GM18858 (cell line): Measurements from ENCODE around the gene PLA2G3.
"Not testable (repeated sequence)": the region's sequence is repeated elsewhere in the genome, so short reads cannot be mapped to it uniquely, and the experiment has no call there.

Source experiments
- ATAC-seq: cut with Tn5 transposase; IDR thresholded peaks from one replicate; pipeline ENCODE4 v1.9.1; 2021; ENCODE audit not compliant: unreplicated experiment

Gene PLA2G3, protein sequence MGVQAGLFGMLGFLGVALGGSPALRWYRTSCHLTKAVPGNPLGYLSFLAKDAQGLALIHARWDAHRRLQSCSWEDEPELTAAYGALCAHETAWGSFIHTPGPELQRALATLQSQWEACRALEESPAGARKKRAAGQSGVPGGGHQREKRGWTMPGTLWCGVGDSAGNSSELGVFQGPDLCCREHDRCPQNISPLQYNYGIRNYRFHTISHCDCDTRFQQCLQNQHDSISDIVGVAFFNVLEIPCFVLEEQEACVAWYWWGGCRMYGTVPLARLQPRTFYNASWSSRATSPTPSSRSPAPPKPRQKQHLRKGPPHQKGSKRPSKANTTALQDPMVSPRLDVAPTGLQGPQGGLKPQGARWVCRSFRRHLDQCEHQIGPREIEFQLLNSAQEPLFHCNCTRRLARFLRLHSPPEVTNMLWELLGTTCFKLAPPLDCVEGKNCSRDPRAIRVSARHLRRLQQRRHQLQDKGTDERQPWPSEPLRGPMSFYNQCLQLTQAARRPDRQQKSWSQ

DNA sequence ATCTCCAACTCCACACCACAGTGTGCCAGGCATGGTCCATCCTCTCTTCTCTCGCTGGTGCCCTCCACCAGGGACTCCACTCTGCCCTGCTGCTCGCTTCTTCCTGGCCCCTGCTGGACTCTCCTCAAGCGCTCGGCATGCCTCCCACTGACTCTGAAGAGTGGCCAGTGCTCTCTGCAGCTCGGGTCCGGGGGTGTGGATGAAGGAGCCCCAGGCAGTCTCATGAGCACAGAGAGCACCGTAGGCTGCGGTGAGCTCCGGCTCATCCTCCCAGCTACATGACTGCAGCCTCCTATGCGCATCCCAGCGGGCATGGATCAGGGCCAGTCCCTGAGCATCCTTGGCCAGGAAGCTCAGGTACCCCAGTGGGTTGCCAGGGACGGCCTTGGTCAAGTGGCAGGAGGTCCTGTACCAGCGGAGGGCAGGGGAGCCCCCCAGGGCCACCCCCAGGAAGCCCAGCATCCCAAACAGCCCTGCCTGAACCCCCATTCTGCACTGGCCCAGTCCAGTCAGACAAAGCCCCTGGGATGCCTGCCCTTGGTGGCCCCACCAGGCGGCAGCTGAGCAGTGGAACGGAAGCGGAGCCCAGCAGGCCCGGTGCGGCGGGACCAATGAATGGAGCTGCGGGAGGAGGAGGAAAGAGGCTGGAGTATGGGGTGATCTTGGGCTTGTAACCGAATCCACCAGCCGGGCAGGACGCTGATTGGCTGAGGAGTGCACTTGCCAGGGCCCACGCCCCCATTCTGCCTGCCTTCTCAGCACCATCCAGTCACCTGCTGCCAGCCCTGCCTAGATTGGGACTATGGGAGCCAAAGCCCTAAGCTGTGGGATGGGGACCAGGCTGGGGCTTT is at the start of gene PLA2G3:
PLA2G3 (minus strand) TSS at position 643 of the 851 bp plus-strand sequence; CDS start at position 489, 154 bp downstream.
- no peak for ATAC-seq

DNA sequence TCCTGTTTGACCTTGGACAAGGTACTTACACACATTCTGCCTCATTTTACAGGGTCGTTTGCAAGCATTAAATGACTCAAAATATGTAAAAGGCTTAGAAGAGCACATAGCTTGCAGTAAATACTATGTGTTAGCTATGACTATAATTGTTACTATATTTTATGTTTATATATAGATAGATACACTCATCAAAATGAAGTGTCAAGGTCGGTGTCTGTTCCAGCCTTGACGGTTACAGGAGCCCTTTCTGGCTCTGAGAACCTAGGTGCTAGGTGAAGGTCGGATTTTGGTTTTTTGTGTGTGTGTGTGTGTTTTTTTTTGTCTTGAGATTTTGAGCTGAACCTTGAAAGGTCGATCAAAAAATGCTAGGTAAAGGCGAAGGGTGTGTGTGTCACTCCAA is 47.3 kb upstream of the PLA2G3 start:
- ATAC-seq = no peak

DNA sequence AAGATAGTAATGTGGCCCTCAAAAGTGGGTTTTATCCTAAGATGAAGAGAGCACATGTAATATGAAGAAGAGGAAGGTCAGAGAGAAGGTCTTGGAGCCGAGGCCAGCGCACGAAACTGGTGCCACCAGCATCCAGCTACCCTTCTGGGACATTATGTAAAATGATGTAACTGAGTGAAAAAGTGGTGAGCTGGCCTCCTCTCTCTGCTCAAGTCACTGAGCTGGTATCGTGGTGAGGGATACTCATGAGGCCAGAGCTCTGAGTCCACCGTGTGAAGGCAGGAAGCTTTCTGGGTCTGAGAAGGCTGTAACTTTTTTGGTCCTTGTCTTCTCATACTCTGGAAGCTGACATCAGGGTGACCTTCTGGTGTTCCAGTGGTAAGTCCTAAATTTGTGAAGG is 44.7 kb upstream of the PLA2G3 start:
- ATAC-seq = no peak

DNA sequence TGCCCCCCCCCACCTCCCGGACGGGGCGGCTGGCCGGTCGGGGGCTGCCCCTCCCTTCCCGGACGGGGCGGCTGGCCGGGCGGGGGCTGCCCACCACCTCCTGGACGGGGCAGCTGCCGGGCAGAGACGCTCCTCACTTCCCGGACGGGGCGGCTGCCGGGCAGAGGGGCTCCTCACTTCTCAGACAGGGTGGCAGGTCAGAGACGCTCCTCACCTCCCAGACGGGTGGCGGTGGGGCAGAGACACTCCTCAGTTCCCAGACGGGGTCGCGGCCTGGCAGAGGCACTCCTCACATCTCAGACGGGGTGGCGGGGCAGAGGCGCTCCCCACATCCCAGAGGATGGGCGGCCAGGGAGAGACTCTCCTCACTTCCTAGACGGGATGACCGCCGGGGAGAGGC is 43.7 kb upstream of the PLA2G3 start:
- no peak for ATAC-seq

DNA sequence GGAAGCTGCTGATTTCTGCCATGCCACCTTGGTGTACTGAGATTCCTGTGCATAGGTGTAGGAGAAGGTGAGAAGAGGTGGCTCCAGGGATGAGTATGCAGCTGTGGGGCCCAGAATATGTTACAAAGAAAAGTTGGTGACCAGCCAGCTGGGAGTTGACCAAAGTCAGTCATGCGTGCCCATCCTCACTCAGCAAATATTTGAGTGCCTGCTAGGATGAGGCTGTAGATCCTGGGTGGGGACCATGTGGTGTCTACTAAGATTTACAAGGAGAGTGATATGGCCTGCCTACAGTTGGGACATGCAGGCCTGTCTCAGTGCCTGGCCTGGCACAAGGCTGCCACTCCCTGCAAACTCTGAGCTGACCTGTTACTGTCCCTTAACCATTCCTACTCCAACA is 39.0 kb upstream of the PLA2G3 start:
- ATAC-seq = no peak

DNA sequence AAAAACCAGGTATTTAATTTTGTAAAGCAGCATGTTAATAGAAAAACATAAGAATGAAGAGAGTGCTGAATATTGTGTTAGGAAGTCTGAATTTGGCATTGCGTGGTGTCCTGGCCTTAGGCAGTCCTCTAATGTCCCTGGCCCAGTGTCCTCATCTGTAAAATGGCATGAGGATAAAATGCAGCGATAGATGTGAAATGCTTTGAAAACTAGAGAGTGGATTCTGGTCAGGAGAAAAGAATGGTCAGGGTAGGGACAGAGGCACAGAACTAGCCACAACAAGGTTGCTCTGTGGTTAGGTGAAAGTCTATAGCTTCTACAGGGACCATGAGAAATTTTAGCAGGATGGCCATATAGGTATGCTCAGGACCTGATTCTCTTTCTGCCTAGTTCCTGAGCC is 38.6 kb upstream of the PLA2G3 start:
- ATAC-seq = no peak

DNA sequence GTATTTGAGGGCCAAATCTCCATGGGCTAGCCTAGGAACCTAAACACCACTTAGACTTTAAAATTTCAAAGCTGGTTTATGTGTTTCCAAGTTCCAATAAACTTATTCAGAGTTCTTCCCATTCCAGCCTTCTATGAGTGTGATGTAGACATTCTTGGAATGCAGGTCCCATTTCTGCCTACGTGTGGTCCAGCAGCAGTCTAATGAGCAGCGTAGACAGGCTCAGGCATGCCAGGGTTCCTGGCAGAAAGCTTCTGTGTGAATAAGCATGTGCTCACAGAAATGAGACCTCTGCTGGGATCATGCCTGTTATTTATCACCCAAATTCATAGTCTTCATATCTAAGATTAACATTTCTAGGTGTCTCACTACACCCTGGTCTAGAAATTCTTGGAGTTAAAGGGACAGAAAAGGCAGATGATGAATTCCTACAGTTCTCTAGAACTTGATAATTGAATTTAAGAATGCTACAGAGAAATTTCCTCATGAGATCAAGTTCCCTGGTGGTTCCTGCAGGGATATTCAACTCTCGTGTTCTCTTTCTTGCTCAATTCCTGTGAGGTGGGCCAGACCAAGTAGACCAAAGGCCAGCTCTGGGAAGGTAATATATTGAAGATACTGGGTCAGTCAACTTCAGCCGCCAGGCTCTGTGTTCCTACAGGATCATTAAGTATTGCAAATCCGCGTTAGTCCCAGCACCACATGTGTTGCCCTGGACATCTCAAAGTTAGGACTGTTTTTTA is 37.3 kb upstream of the PLA2G3 start:
- no peak for ATAC-seq

DNA sequence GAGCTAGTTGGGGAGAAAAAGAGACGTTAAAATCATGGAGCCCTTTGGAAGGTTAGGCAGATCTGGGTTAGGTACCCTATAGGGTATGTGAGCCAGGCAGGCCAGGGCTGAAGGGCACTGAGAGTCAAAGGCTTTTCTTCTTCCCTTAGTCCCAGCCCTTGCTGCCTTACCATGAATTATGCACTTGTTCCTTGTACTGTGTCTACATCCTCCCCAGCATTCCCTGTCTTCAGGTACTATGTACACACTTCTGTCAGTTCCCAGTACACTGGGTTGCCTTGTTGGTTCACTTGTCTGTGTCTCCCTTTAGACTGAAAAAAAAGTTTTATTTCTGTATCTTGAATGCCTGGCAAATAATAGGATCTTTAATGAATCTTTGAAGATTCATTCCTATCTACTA is 36.6 kb upstream of the PLA2G3 start:
- ATAC-seq = no peak

DNA sequence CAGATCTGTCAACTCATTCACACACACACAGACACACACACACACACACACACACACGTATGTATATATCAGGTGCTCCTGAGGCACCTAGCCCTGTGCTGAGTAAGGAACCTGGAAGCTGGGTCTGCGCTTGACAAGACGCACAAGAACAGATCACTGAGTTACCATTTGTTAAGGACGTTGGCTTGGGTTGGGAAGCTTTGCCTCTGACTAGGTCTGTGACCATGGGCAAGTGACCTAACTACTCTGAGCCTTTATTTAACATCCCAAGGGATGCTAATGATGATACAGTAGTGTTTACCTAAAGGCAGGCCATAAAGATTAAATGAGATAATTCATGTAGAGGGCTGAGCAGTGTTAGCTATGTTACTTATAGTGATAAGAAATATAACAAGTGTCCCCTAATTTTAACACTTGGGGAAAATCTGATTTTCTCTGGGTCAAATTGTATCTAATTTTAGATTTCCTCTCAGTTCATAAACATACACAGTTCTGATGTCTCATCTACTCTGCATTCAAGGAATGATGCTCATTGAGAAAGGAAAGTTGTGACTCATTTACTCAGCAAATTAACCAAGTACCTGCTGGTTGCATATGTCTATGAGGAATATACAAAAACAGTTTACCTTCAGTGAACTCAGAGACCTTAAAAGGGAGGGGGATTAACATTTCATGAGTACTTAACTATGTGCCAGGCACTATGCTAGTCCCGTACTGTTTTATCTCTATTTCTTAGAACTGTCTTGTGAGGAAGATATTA is 33.3 kb upstream of the PLA2G3 start:
- no peak for ATAC-seq

DNA sequence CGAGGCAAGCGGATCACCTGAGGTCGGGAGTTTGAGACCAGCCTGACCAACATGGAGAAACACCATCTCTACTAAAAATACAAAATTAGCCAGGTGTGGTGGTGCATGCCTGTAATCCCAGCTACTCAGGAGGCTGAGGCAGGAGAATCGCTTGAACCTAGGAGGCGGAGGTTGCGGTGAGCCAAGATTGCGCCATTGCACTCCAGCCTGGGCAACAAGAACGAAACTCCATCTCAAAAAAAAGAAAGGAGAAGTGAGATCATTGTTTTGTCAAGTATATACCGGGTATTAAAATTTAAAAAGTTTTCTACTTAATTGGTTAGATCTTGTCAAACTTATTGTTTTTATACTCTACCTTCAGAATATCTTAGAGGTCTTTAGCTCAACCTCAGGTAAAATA is 31.4 kb upstream of the PLA2G3 start:
- not testable (repeated sequence) for ATAC-seq

DNA sequence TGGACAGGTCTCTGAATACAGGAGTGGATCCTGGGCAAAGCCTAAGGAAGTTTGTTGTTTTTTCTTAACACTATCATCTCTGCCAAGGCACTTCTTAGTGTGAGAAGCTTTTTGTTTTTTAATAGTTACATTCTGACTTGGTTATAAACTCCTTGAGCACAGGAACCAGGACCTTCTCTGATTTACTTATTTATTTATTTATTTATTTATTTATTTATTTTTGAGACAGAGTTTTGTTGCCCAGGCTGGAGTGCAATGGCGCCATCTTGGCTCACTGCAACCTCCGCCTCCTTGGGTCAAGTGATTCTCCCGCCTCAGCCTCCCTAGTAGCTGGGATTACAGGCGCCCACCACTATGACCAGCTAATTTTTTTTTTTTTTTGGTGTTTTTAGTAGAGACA is 30.7 kb upstream of the PLA2G3 start:
- ATAC-seq = no peak

DNA sequence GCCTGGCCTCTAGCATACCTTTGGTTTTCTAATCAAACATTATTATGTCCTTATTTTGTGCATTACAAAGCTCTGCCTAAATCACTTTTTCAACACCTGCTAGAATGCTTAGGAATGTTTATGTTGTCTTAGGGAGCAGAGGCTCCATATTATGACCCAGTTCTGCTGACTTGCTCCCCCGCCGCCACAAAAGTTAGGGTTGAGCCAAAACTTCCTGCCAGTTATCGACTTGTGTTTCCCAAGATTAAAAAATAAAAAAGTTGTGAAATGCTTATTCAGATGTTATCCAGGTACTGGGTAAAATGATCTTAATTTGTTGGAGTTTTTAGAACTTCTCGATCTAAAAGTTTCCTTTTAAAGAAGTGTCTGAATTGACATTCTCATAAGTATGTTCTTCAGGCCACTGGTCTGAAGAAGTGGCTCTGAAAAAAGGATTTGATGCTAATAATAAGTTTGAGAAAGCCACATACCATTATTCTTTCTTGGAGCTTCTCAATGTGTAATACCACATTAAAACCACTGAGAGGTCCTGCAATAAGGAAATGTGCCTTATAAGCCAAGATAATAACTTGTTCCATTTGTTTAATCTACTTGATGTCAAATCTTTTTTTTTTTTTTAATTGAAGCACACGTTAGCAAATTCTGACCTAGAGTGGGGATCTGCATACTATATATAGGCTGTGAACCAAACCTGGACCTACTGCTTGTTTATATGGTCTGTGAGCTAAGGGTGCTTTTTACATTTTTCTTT is 21.9 kb upstream of the PLA2G3 start:
- ATAC-seq = no peak

DNA sequence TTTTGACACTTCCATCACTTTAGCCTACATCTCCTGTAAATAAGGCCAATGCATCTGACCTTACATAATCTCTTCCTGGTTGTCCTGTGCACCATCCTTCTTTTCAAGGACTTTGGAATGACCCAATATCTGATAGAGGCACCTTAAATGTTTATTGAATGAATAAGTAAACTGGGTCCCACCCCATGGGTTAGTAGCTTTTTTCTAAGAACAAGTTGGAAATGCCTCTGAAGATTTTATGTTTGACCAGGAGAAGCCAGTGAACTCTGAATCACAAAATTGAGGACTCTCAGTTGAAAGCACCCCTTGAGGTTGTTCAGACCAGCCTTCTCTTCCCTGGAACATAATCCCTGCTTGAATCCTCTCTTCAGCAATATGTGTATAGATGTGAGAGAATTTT is 21.1 kb upstream of the PLA2G3 start:
- ATAC-seq = no peak

DNA sequence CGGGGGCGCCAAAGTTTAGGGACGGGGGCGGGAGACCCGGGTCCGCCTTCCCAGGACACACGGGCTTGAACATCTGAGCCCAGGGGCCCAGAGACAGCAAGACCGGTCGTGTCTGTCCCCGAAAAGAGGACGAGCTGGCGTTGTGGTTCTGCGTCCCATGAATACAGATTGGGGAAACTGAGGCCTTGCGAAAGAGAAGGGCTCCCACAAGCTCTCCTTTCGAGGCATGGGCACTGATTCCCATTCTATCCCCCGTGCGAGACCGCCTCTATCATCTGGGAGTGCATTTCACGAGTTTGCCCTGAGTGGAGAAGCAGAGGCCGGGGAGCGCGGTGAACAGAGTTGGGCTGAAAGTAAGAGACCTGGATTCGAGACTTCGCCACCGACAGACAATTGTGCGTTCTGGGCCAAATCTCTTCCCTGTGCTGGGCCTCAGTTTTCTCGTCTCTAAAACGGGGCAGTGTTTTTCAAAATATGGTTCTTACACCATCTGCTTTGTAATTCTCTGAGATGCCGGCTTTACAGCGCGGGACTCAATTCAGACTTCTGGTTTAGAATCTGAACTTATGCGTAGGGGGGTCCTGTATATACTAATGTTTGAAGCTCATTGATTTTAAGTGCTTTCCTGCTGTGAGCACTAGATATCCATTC is 20.1 kb upstream of the PLA2G3 start:
- no peak for ATAC-seq

DNA sequence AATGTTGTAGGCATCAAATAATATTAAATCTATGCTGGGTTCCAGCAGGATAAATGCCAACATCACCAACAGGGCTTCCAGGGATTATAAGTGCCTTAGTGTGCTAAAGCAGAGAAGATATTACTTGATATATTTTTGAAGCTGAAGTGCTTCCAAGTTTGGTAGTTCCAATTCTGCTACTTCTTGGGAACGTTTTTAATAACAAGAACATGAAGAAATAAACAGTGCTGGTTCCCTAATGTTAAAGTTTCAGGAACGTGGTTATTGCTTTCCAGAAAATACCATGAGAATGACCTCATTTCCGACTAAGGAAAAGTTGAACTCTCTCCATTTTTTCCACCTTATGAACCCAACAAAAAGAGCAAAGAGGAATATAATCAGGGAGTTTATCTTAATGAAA is 15.1 kb upstream of the PLA2G3 start:
- ATAC-seq = no peak

DNA sequence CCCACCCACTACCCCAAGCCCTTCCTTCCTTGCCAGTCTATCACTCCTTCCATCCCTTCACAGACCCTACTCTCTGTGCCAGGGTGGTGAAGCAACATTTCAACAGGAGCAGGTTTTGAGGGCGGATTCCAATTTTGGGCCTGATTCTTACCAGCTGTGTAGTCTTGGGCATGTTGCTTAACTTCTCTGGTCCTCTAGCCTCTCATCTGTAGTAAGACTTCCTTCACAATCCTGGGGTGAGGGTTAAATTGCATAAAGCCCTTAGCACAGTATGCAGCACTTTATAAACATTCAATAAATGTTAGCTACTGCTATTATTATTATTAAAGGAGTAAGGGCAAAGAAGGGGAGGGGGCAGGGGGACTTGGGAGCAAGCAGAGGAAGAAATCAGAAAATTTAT is 14.7 kb upstream of the PLA2G3 start:
- no peak for ATAC-seq

DNA sequence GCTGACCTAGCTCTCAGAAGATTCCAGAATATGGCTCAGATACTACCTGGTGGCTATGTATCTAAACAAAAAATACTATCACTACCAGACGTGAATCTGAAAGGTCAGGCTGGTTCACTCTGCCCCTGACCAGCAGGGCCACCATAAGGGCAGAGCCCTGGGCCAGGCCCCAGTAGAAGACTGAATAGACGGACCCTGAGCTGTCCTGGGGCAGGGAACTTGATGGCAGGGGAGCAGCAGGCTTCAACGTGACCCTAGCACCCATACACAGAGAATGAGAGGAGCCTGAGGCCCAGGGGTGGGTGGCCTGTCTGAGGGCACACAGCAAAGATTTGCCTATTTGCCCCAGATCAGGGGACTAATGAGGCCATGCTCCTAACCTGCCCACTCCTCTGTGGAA is 13.0 kb upstream of the PLA2G3 start:
- ATAC-seq = no peak

DNA sequence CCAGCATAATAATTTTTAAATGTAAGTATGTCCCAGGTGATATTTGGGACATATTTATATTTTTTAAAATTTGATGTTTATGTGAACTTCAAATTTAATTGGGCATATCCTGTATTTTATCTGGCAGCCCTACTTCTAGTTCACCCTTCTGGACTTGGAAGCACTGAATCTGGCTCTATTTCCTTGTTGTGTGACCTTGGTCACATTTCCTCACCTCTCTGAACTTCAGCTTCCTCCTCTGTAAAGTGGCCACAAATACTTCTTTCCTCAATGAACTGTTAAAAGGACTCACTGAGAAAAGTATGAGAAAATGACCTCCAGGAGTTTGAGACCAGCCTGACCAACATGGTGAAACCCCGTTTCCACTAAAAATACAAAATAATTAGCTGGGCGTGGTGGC is 11.6 kb upstream of the PLA2G3 start:
- ATAC-seq = no peak

DNA sequence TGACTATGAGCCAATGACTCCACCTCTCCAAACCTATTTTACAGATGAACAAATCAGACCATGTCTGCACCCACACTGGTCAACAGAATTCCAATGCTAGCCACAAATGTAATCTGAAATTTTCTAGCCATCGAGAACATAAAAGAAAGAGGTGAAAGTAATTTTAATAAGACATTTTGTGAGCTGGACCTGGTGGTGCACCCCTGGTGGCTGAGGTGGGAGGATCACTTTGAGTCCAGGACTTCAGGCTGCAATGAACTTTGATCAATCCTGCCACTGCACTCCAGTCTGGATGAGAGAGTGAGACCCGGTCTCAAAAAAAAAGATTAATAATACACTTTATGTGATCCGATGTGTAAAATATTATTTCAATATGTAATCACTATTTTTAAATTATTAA is 10.3 kb upstream of the PLA2G3 start:
- ATAC-seq = no peak
